ENCODE measurements around the gene KRTDAP.

The KRTDAP gene

GRCh38 chr19:35449359-35450043 lies 40.8 kb downstream of the KRTDAP start:
- no peak for DNase-seq

DNA sequence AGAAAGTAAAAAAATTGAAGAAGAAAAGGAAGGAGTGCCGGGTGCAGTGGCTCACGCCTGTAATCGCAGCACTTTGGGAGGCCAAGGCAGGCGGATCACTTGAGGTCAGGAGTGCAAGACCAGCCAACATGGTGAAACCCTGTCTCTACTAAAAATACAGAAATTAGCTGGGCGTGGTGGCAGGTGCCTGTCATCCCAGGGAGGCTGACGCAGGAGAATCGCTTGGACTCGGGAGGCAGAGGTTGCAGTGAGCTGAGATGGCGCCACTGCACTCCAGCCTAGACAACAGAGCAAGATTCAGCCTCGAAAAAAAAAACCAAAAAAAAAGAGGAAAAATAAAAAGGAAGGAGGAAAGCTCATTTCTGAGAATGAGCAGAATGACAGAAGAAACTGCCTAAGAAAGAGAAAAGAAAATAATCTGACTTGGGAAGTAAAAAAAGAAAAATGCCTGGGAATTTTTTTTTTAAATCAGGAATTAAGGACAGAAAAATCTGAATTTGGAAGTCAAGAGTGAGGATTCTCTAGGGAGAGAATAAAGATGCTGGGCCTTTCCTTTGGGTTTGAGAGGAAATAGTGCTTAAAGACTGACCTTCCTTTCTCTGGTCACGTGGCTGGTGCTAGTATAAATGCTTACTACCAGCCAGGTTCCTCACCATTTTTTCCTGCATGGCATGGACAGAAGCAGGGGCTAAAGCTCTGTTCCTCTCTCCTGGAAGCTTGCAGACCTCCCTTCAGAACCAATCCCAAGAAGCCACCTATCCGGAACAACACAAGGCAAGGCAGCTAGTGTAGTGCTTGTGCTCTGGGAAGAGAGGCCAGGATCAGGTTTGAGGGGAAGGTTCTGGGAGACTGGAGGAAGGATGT lies 42.4 kb downstream of the KRTDAP start, which contains the start of gene FFAR2:
Gene FFAR2, plus strand, starts transcription at position 652 of the 864 bp plus-strand sequence. CDS start 1,458 bp downstream, outside the sequence.
- no peak for DNase-seq

DNA sequence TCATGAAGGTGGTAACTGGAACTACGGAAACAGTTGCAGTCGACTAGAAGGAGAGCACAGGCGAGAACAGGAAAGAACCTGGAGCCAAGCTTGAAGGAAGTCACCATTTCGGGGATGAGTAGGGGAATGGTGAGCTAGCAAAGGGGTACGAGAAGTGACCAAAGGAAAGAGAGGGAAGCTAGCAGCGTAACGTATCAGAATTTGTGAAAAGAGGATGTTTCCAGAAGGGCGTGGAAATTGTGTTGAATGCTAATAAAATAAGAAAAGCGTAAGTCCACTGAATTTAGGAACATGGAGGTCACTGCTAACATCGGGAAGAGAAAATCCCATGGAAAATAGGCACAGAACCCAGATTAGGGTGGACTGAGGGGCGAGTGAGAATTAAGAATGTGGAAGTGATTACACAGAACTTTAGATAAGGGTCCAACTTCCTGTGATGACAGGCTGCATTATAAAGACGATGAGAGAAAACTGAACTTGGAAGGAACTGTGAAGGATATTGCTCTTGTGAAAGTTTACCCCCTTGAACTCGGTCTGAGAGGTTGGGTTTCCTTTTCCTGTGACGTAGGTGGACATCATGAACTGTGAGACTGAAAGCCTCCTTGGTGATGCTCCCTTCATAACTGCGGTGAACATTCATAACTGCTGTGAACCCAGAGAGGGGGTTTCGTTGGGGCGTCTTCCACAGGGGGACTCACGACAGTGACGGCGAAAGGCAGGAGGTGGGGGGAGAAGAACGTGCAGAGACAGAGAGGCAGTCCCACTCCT lies 44.3 kb downstream of the KRTDAP start:
- DNase-seq, result no peak

DNA sequence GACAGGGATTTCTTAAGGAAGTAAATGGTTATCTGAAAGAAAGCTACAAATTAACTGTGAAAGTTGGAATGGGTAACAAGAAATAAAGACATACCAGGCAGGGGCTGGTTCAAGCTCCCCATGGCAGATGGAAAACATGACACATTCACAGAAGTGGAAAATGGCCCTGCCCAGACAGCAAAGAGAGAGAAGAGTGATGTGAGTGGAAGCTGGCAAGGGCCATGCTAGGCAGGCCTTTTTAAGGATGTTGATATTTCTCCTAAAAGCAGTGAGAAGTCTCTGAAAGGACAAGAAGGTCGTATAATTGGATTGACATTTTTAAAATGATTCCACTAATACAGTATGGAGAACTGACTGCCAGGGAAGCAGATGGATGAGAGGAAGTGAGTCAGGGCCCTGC lies 45.5 kb downstream of the KRTDAP start:
- no peak for DNase-seq

DNA sequence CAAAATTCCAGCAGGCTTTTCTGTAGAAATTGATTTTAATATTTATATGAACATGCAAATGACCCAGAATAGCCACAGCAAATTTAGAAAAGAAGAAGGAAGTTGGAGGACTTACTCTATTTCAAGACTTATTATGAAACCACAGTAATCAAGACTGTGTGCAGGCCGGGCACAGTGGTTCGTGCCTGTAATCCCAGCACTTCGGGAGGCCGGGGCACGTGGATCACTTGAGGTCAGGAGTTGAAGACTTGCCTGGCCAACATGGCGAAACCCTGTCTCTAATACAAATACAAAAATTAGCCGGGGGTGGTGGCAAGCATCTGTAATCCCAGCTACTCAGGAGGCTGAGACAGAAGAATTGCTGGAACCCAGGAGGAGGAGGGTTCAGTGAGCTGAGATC lies 48.2 kb downstream of the KRTDAP start:
- no peak for DNase-seq

DNA sequence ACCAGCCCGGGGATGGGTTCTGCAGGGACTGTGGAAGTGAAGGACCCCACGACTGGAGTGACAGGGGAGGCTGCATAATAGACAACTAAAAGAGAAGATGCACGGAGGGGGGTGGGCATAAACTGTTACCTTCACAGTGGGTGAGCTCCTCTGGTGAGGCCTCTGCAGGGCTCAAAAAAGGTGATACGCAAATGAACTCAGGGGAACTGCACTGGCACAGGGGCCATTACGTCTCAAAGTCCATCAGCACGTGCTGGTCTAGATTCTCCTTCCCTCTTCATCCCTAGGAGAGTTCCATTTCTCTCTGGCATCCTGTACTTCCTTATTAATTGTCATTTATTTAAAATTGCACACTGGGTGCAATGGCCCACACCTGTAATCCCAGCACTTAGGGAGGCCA lies 50.3 kb downstream of the KRTDAP start:
- no peak for DNase-seq

DNA sequence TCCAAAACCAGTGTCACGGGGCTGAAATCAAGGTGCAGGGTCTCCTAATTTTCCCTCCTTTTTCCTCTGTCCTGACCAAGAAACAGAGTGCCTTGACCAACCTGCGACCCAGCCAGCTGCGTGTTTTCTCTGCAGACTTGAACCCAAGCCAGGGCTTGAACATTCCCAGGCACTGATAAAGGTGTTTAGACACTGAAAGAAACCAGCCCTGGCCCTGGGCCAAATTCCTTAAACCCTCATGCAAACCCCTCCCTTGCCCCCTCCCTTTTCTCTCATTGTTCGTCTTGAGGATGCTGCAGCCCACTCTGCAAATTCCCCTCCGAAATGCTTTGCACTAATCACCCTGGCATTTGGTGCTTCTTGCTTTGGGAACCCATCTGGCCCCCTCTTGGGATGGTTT lies 51.7 kb downstream of the KRTDAP start:
- DNase-seq, result no peak

DNA sequence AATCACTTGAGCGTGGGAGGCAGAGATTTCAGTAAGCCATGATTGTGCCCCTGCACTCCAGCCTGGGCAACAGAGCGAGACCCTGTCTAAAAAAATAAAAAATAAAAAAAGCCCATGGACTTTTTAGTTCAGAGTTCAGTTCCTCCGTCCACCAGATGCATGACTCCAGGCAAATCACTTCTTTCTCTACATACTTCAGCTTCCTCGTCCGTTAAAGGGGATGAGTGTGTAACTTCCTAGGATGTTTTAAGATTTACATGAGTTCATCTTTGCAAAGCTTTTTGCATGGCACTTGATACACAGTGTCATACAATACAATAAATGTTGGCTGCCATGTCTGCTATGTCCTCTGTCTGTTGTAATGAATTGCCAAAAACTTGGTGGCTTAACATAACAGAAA lies 52.2 kb downstream of the KRTDAP start:
- no peak for DNase-seq

- DNase-seq, result no peak
Measured at GRCh38 chr19:35437406-35437951, 52.8 kb downstream of the KRTDAP start.
